Endothelial cell of umbilical vein (primary cell): ENCODE measurements around the gene TKTL1. TPM values are rescaled to one million over a fixed set of nuclear protein-coding genes. Genes with fewer than 3 reads are reported as not detected.

Experiments
- BruUV-seq: library from RNA; stranded (reverse); fragments of 400-500 nt; replicated peaks from 2 replicates; lab custom pipeline; 2021; lab: Mats Ljungman, UMichigan
- CTCF ChIA-PET: fragments of 300-600, 350-600 bp; sonication (Branson Sonifier 250); formaldehyde crosslinking; loops from one replicate; lab custom pipeline; 2021; ENCODE audit warnings: antibody characterized with exemption, inconsistent platforms; lab: Charles Lee
- POLR2A ChIA-PET: fragments of 300-600, 350-600 bp; sonication (Branson Sonifier 250); formaldehyde crosslinking; loops from one replicate; lab custom pipeline; 2021; ENCODE audit warnings: antibody characterized with exemption, inconsistent platforms; lab: Charles Lee
- DNase-seq: peaks from one replicate; pipeline ENCODE4 v3.0.0-alpha.2; 2011; ENCODE audit warnings: low read depth, low spot score
- FAIRE-seq: peaks from 2 replicates; lab custom pipeline; 2011; peaks lifted over from hg19 to GRCh38; lab: Jason Lieb, UNC
- H2AFZ ChIP-seq: 2 replicates; pipeline ENCODE4 v1.6.0; 2012; ENCODE audit warnings: low read depth, low read length, control low read depth, inconsistent platforms
- H3K27ac ChIP-seq: 2 replicates; pipeline ENCODE4 v1.5.1; 2011; ENCODE audit warnings: low read depth, mild to moderate bottlenecking, control low read depth, low read length, moderate library complexity; ENCODE audit not compliant: insufficient read depth
- H3K27me3 ChIP-seq, 2 experiments: 2 replicates each; pipeline versions ENCODE4 v1.6.0 to v1.6.1; 2011; ENCODE audit warnings: low read length in 2 of 2, mixed read lengths in 1 of 2; ENCODE audit not compliant: control insufficient read depth in 2 of 2, insufficient read depth in 2 of 2
- H3K36me3 ChIP-seq, 2 experiments: 2 replicates in 1 of 2; 3 replicates in 1 of 2; pipeline ENCODE4 v1.5.1; 2011; ENCODE audit warnings: low read length in 2 of 2, mild to moderate bottlenecking in 1 of 2, moderate library complexity in 1 of 2; ENCODE audit not compliant: control insufficient read depth in 2 of 2, insufficient read depth in 2 of 2; ENCODE audit errors: extremely low read depth in 1 of 2
- H3K4me1 ChIP-seq: 3 replicates; pipeline ENCODE4 v1.5.1; 2011; ENCODE audit warnings: mild to moderate bottlenecking, low read length; ENCODE audit not compliant: control insufficient read depth, insufficient read depth; ENCODE audit errors: extremely low read depth
- H3K4me2 ChIP-seq: 2 replicates; pipeline ENCODE4 v1.6.1; 2011; ENCODE audit warnings: low read length, control low read depth, mixed read lengths; ENCODE audit not compliant: insufficient read depth
- H3K4me3 ChIP-seq, 3 experiments: fragments of 200-600 bp in 1 of 3; sonication (generic), shearing (Covaris generic) in 1 of 3; replicated peaks in 1 of 3; 2 replicates each; pipeline ENCODE4 v1.5.1; 2011 to 2016; ENCODE audit warnings: control low read depth in 3 of 3, low read length in 3 of 3, mild to moderate bottlenecking in 2 of 3, inconsistent platforms in 1 of 3, low read depth in 1 of 3, moderate library complexity in 1 of 3; ENCODE audit not compliant: insufficient read depth in 1 of 3
- H3K79me2 ChIP-seq: 2 replicates; pipeline ENCODE4 v1.6.0; 2012; ENCODE audit warnings: low read length, inconsistent platforms; ENCODE audit not compliant: control insufficient read depth, insufficient read depth
- H3K9ac ChIP-seq: replicated peaks from 2 replicates; pipeline ENCODE3; 2011; ENCODE audit warnings: low read length, control low read depth; ENCODE audit not compliant: insufficient read depth; ENCODE audit errors: extremely low read depth
- H3K9me1 ChIP-seq: replicated peaks from 3 replicates; pipeline ENCODE4 v1.6.0; 2011; ENCODE audit warnings: mild to moderate bottlenecking, low read length; ENCODE audit not compliant: control insufficient read depth, insufficient read depth; ENCODE audit errors: extremely low read depth
- H3K9me3 ChIP-seq: replicated peaks from 2 replicates; pipeline ENCODE4 v1.5.1; 2012; ENCODE audit warnings: low read length, inconsistent platforms; ENCODE audit not compliant: control insufficient read depth, insufficient read depth
- H4K20me1 ChIP-seq: replicated peaks from 2 replicates; pipeline ENCODE3; 2011; ENCODE audit warnings: mild to moderate bottlenecking, low read length; ENCODE audit not compliant: control insufficient read depth, insufficient read depth; ENCODE audit errors: extremely low read depth
- EZH2 ChIP-seq: IDR thresholded peaks from 2 replicates; pipeline ENCODE4 v1.6.1; 2012; ENCODE audit warnings: borderline replicate concordance, low read depth, mild to moderate bottlenecking, moderate library complexity, low read length, inconsistent platforms; ENCODE audit not compliant: severe bottlenecking
- FOS ChIP-seq: IDR thresholded peaks from 2 replicates; pipeline ENCODE4 v1.6.1; 2011; ENCODE audit warnings: mild to moderate bottlenecking, low read length, moderate library complexity, borderline replicate concordance; ENCODE audit not compliant: insufficient read depth
- GATA2 ChIP-seq: IDR thresholded peaks from 2 replicates; pipeline ENCODE4 v1.7.0; 2011; ENCODE audit warnings: low read depth, mild to moderate bottlenecking, moderate library complexity, mixed read lengths, low read length; ENCODE audit not compliant: insufficient read length, insufficient read depth
- JUN ChIP-seq: IDR thresholded peaks from 2 replicates; pipeline ENCODE4 v1.6.1; 2011; ENCODE audit warnings: borderline replicate concordance, low read depth; ENCODE audit not compliant: insufficient read length, insufficient read depth
- MYC ChIP-seq: IDR thresholded peaks from one replicate; pipeline ENCODE4 v1.6.1; 2011; ENCODE audit warnings: mild to moderate bottlenecking, low read depth, low read length
- POLR2A ChIP-seq: IDR thresholded peaks from 2 replicates; pipeline ENCODE4 v1.6.1; 2012; ENCODE audit warnings: low read depth, mild to moderate bottlenecking, control low read depth, low read length
- POLR2AphosphoS5 ChIP-seq: IDR thresholded peaks from 2 replicates; pipeline ENCODE4 v1.6.1; 2012; ENCODE audit warnings: low read depth, mild to moderate bottlenecking, control low read depth, low read length, moderate library complexity; ENCODE audit not compliant: insufficient read depth
- dilution Hi-C: fragments of 300-500 bp; cut with MboI; formaldehyde crosslinking; loops from one replicate; pipeline ENCODE4 v1.15.0; 2019; ENCODE audit warnings: low sequenced_read_pairs; ENCODE audit not compliant: extremely low pct_ligation_motif_present
- intact Hi-C: fragments of 100-400 bp; cut with micrococcal nuclease; formaldehyde crosslinking; loops from one replicate; pipeline ENCODE4 v1.10.0; 2022
- polyA plus RNA-seq, 4 experiments: library from polyadenylated mRNA; depleted of rRNA in 3 of 4; stranded (reverse) in 3 of 4; unstranded in 1 of 4; fragments of >200 nt; gene quantifications; 2 replicates each; pipeline versions ENCODE4 v1.2.1 to v1.2.3, GENCODE V29; 2011 to 2012; ENCODE audit warnings: missing spikeins in 1 of 4
- total RNA-seq: library from RNA; stranded (reverse); gene quantifications from 2 replicates; pipeline ENCODE4 v1.2.3, GENCODE V29; 2021
- TF ChIP-seq, protein P1 (sequence below): IDR thresholded peaks from 2 replicates; pipeline ENCODE4 v1.6.1; 2011; ENCODE audit not compliant: insufficient read depth, insufficient read length
- TF ChIP-seq, protein P2 (sequence below), 2 donors: IDR thresholded peaks; 1 replicate in 1 of 2; 2 replicates in 1 of 2; pipeline ENCODE4 v1.5.1; 2011; ENCODE audit warnings: low read length in 2 of 2, mild to moderate bottlenecking in 2 of 2, moderate library complexity in 2 of 2, control low read depth in 1 of 2, inconsistent platforms in 1 of 2, low read depth in 1 of 2; ENCODE audit not compliant: insufficient read depth in 1 of 2; ENCODE audit errors: extremely low read depth in 1 of 2

The TKTL1 gene
- total and polyA plus RNA-seq, 2 donors (not counting 3 experiments of a cell fraction or from before 2014, with no cell fraction given), result 0.03 TPM; not detected in 1

DNA sequence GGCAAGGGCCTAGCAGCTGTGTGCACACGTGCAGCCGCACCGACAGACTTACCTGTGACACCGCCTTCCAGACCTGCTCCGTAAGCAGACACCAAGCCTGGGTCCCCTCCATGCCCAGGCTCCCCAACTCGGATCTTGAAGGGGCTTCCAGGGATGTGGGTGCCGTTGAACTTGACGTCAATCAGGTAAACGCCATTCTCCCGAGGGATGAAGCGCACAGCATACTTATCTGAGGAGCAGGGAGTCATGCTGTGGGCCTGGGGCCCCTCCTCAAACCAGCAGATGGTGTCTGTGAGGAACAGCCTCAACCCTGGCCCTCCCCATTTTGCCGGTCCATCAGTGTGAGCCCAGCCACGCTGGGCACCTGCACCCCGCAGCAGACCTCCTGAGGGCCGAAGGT is 54.4 kb downstream of the TKTL1 start:
- no peak overlapping the region for H3K4me2 ChIP-seq
- TF ChIP-seq FOS, result no peak
- TF ChIP-seq GATA2, result no peak
- no peak for TF ChIP-seq POLR2A
- TF ChIP-seq POLR2AphosphoS5, result no peak
- TF ChIP-seq, protein P1, sequence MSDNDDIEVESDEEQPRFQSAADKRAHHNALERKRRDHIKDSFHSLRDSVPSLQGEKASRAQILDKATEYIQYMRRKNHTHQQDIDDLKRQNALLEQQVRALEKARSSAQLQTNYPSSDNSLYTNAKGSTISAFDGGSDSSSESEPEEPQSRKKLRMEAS, result no peak
- TF ChIP-seq EZH2, result no peak
- TF ChIP-seq, protein P2, sequence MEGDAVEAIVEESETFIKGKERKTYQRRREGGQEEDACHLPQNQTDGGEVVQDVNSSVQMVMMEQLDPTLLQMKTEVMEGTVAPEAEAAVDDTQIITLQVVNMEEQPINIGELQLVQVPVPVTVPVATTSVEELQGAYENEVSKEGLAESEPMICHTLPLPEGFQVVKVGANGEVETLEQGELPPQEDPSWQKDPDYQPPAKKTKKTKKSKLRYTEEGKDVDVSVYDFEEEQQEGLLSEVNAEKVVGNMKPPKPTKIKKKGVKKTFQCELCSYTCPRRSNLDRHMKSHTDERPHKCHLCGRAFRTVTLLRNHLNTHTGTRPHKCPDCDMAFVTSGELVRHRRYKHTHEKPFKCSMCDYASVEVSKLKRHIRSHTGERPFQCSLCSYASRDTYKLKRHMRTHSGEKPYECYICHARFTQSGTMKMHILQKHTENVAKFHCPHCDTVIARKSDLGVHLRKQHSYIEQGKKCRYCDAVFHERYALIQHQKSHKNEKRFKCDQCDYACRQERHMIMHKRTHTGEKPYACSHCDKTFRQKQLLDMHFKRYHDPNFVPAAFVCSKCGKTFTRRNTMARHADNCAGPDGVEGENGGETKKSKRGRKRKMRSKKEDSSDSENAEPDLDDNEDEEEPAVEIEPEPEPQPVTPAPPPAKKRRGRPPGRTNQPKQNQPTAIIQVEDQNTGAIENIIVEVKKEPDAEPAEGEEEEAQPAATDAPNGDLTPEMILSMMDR (IDR thresholded peaks at IDR 0.05; ENCODE audit: extremely low read depth in 1 of 2, insufficient read depth in 1 of 2, low read depth in 1 of 2, low read length in 2 of 2), result no peak
- TF ChIP-seq MYC, result no peak
- TF ChIP-seq JUN, result no peak
- H3K79me2 ChIP-seq, result no peaks in the 10 kb centered on the region
- CTCF ChIA-PET, result no interaction called here
- POLR2A ChIA-PET, result no interaction called here
- no TSS peak for BruUV-seq
- H3K9ac ChIP-seq, result no peak overlapping the region
- dilution Hi-C loops (no loop called here), intact Hi-C loops (no loop called here)
- no peak overlapping the region for H3K27ac ChIP-seq
- no peaks in the 10 kb centered on the region for H3K9me1 ChIP-seq
- H3K4me1 ChIP-seq, result no peaks in the 10 kb centered on the region
- H2AFZ ChIP-seq, result no peak overlapping the region
- peaks cover 5 to 62% of the 10 kb centered on the region in 2 experiments for H3K36me3 ChIP-seq
- no peak overlapping the region for H3K4me3 ChIP-seq
- DNase-seq (no peak), FAIRE-seq (no peak)
- no peaks in the 10 kb centered on the region for H4K20me1 ChIP-seq
- H3K27me3 ChIP-seq, result no peaks in the 10 kb centered on the region
- H3K9me3 ChIP-seq, result no peaks in the 10 kb centered on the region
